GM12878 (cell line): ENCODE results near the gene SYTL1. TPM values are rescaled to one million over a fixed set of nuclear protein-coding genes. Genes with fewer than 3 reads are reported as not detected.

Experiments used
- ATAC-seq: fragments of 200-7000 bp; cut with Tn5 transposase; 3 replicates; pipeline ENCODE4 v1.9.1; 2020; ENCODE audit warnings: mild to moderate bottlenecking, moderate library complexity
- BruUV-seq: library from RNA; stranded (reverse); fragments of 400-500 nt; replicated peaks from 2 replicates; lab custom pipeline; 2021; lab: Mats Ljungman, UMichigan
- CTCF ChIA-PET: fragments of 300-600 bp; sonication (Branson Sonifier 250); formaldehyde crosslinking; extraction: SDS; loops from one replicate; lab custom pipeline; 2021; ENCODE audit warnings: inconsistent platforms; lab: Yijun Ruan, JAX
- POLR2A ChIA-PET: fragments of 350-600 bp; formaldehyde crosslinking; extraction: SDS; loops from one replicate; lab custom pipeline; 2021; ENCODE audit warnings: inconsistent platforms; lab: Charles Lee
- RAD21 ChIA-PET: fragments of 300-600 bp; sonication (Branson Sonifier 250); formaldehyde crosslinking; loops from one replicate; lab custom pipeline; 2023; ENCODE audit warnings: antibody characterized with exemption; ENCODE audit not compliant: unreplicated experiment; lab: Charles Lee
- SMC1A ChIA-PET: fragments of 300-600 bp; sonication (Branson Sonifier 250); formaldehyde crosslinking; loops from one replicate; lab custom pipeline; 2023; ENCODE audit not compliant: unreplicated experiment, uncharacterized antibody; lab: Charles Lee
- DNase-seq: peaks from one replicate; pipeline ENCODE4 v3.0.0-alpha.2; 2011; ENCODE audit warnings: low read depth, low spot score
- FAIRE-seq: peaks from 3 replicates; lab custom pipeline; 2011; peaks lifted over from hg19 to GRCh38; lab: Jason Lieb, UNC
- H2AFZ ChIP-seq: 2 replicates; pipeline ENCODE4 v1.6.0; 2011; ENCODE audit warnings: low read depth, low read length, control low read depth; ENCODE audit not compliant: control insufficient read depth
- H3K27ac ChIP-seq: 2 replicates; pipeline ENCODE4 v1.5.1; 2011; ENCODE audit warnings: control low read depth; ENCODE audit not compliant: control insufficient read depth, insufficient read depth
- H3K27me3 ChIP-seq, 2 experiments: replicated peaks in 1 of 2; 2 replicates each; pipeline versions ENCODE4 v1.6.0 to v1.6.1; 2011; ENCODE audit warnings: low read length in 1 of 2; ENCODE audit not compliant: control insufficient read depth in 2 of 2, insufficient read depth in 2 of 2
- H3K36me3 ChIP-seq, 2 experiments: 2 replicates each; pipeline ENCODE4 v1.5.1; 2011; ENCODE audit warnings: low read length in 1 of 2; ENCODE audit not compliant: control insufficient read depth in 2 of 2, insufficient read depth in 2 of 2
- H3K4me1 ChIP-seq: 2 replicates; pipeline ENCODE4 v1.6.1; 2011; ENCODE audit warnings: mild to moderate bottlenecking, low read length, moderate library complexity, mixed read lengths; ENCODE audit not compliant: control insufficient read depth, insufficient read depth
- H3K4me2 ChIP-seq: 2 replicates; pipeline ENCODE4 v1.6.0; 2011; ENCODE audit warnings: control low read depth; ENCODE audit not compliant: control insufficient read depth, insufficient read depth
- H3K4me3 ChIP-seq: fragments of 200-600 bp; sonication (generic); 2 replicates; pipeline ENCODE4 v1.5.1; 2016
- H3K79me2 ChIP-seq: 2 replicates; pipeline ENCODE4 v1.6.0; 2011; ENCODE audit warnings: low read length; ENCODE audit not compliant: control insufficient read depth, insufficient read depth
- H3K9ac ChIP-seq: 2 replicates; pipeline ENCODE4 v1.8.0; 2011; ENCODE audit warnings: low read length, control low read depth, mixed read lengths; ENCODE audit not compliant: control insufficient read depth, insufficient read depth
- H3K9me3 ChIP-seq: replicated peaks from 3 replicates; pipeline ENCODE4 v1.5.1; 2011; ENCODE audit warnings: mild to moderate bottlenecking, low read length; ENCODE audit not compliant: control insufficient read depth, insufficient read depth
- H4K20me1 ChIP-seq: 2 replicates; pipeline ENCODE4 v1.6.0; 2011; ENCODE audit not compliant: control insufficient read depth, insufficient read depth
- ASH2L ChIP-seq: fragments of 300-600, 200-600 bp; sonication (generic); IDR thresholded peaks from 2 replicates; pipeline ENCODE4 v1.6.1; 2017; ENCODE audit warnings: low read depth, mild to moderate bottlenecking, borderline replicate concordance
- BACH1 ChIP-seq: fragments of 450-650 bp; IDR thresholded peaks from 2 replicates; pipeline ENCODE4 v1.6.1; 2017; ENCODE audit warnings: mild to moderate bottlenecking, borderline replicate concordance
- CBX3 ChIP-seq: fragments of 200-600 bp; sonication (generic); IDR thresholded peaks from 2 replicates; pipeline ENCODE4 v1.6.1; 2016; ENCODE audit warnings: low read depth, borderline replicate concordance
- IRF5 ChIP-seq: fragments of 450-650 bp; IDR thresholded peaks from 2 replicates; pipeline ENCODE4 v1.6.1; 2017; ENCODE audit warnings: borderline replicate concordance
- MYC ChIP-seq: IDR thresholded peaks from 2 replicates; pipeline ENCODE4 v1.6.1; 2011; ENCODE audit warnings: mild to moderate bottlenecking, low read length, moderate library complexity, inconsistent platforms; ENCODE audit not compliant: insufficient read depth, insufficient replicate concordance, insufficient read length, severe bottlenecking
- RFX5 ChIP-seq: IDR thresholded peaks from 2 replicates; pipeline ENCODE4 v1.6.1; 2011; ENCODE audit warnings: low read depth, low read length, improper control_type of control experiment
- SP1 ChIP-seq: IDR thresholded peaks from one replicate; pipeline ENCODE4 v1.6.1; 2011; ENCODE audit warnings: low read depth, low read length
- SREBF1 ChIP-seq: IDR thresholded peaks from 2 replicates; pipeline ENCODE4 v1.6.1; 2012; ENCODE audit warnings: mild to moderate bottlenecking, low read length
- WGBS: methylation state at CpG from one replicate; pipeline ENCODE4 v1.1.6; 2016; ENCODE audit warnings: low lambda C conversion rate; ENCODE audit not compliant: insufficient replicate concordance, insufficient coverage; ENCODE audit errors: missing lambda C conversion rate; 5-methylcytosine and 5-hydroxymethylcytosine counted together
- in situ Hi-C: fragments of 300-500 bp; cut with MboI; formaldehyde crosslinking; loops from 9 replicates; pipeline ENCODE4 v1.14.3; 2018; ENCODE audit warnings: mixed read lengths
- intact Hi-C: fragments of 100-400 bp; cut with micrococcal nuclease; formaldehyde crosslinking; loops from one replicate; pipeline ENCODE4 v1.14.2; 2022; ENCODE audit not compliant: unreplicated experiment
- polyA plus RNA-seq, 11 experiments: library from polyadenylated mRNA; depleted of rRNA in 4 of 11; unstranded in 6 of 11; stranded (reverse) in 5 of 11; fragments of >200 nt; fragmentation: Nextera tagmentation in 4 of 11; fragmentation: Illumina TruSeq in 1 of 11; extraction: Ambion mirVana in 4 of 11; extraction: Trizol in 1 of 11; gene quantifications; 1 replicate in 1 of 11; 2 replicates in 10 of 11; pipeline versions ENCODE4 v1.2.1 to v1.2.3, GENCODE V29; 2011 to 2016; ENCODE audit warnings: inconsistent platforms in 2 of 11, missing spikeins in 2 of 11, low read depth in 1 of 11
- total RNA-seq, 4 experiments: library from RNA; depleted of rRNA in 3 of 4; stranded (reverse); fragments of >200 nt in 3 of 4; fragmentation: Illumina TruSeq in 1 of 4; extraction: Trizol in 1 of 4; gene quantifications; 2 replicates each; pipeline versions ENCODE4 v1.2.1 to v1.2.3, GENCODE V29; 2013 to 2021

SYTL1 gene
- total and polyA plus RNA-seq, 10 of the 15 experiments (the other 5 are each of a cell fraction or from before 2014, with no cell fraction given), result 0.72 to 45.6 (median 14.8) TPM

GRCh38 chr1:27314169-27314568, 27.7 kb upstream of the SYTL1 start:
- Histone ChIP-seq H3K4me3 (no peak overlapping the region), H3K9ac (no peak overlapping the region), H3K4me2 (no peak overlapping the region), H3K36me3 (no peaks in the 10 kb centered on the region), H3K9me3 (no peaks in the 10 kb centered on the region), H3K27me3 (no peaks in the 10 kb centered on the region; a peak in 1 of 4 replicates)
- SMC1A ChIA-PET, result interaction anchor here (1.1 kb wide), 2 partner anchors 9 to 13 kb away, joined by 3 read pairs; no protein-coding TSS in a partner anchor
- WGBS, result 48% methylated on average over 3 of the region's 3 CpGs
- no peak for ATAC-seq
- CTCF ChIA-PET, result interaction anchor here (0.6 to 3.3 kb wide), 6 partner anchors 14 to 421 kb away, joined by 3 to 27 read pairs (median 3); no protein-coding TSS in a partner anchor
- no peak for TF ChIP-seq ASH2L
- TF ChIP-seq SREBF1, result no peak
- TF ChIP-seq SP1, result no peak
- TF ChIP-seq MYC, result no peak
- TF ChIP-seq CBX3, result no peak
- TF ChIP-seq BACH1, result no peak
- no peak for TF ChIP-seq IRF5
- TF ChIP-seq RFX5, result no peak
- TF ChIP-seq, all 136 proteins: peak for 0
- DNase-seq (no peak), FAIRE-seq (no peak)
- no peaks in the 10 kb centered on the region for H3K4me1 ChIP-seq
- in situ Hi-C loops (no loop called here), intact Hi-C loops (no loop called here)
- no peak overlapping the region for H3K27ac ChIP-seq
- ChIA-PET RAD21 (no interaction called here), POLR2A (no interaction called here)
- no peaks in the 10 kb centered on the region for H4K20me1 ChIP-seq
- no TSS peak for BruUV-seq
- H2AFZ ChIP-seq, result no peak overlapping the region
- H3K79me2 ChIP-seq, result no peaks in the 10 kb centered on the region
